HEK293 (cell line): Measurements from ENCODE around the gene ITPR2.

ENCODE experiments used
- CTCF ChIA-PET: fragments of 350-600 bp; formaldehyde crosslinking; extraction: SDS; loops from one replicate; lab custom pipeline; 2021; ENCODE audit warnings: antibody characterized with exemption; lab: Yijun Ruan, JAX
- POLR2A ChIA-PET: fragments of 300-600 bp; formaldehyde crosslinking; extraction: SDS; loops from one replicate; lab custom pipeline; 2020; ENCODE audit warnings: antibody characterized with exemption, inconsistent platforms; lab: Yijun Ruan, JAX
- H3K27ac ChIP-seq: fragments of 200-500 bp; sonication (Bioruptor generic); 2 replicates; pipeline ENCODE4 v1.5.1; 2014; ENCODE audit warnings: low read depth, low read length, control low read depth, inconsistent platforms; ENCODE audit errors: extremely low read depth
- H3K36me3 ChIP-seq, 2 experiments: fragments of 200-500 bp in 1 of 2; sonication (Bioruptor generic) in 1 of 2; 1 replicate in 1 of 2; 2 replicates in 1 of 2; pipeline ENCODE4 v1.5.1; 2014 to 2017; ENCODE audit warnings: inconsistent platforms in 2 of 2, low read length in 2 of 2; ENCODE audit not compliant: control insufficient read depth in 2 of 2, insufficient read depth in 1 of 2
- H3K4me1 ChIP-seq: fragments of 200-500 bp; sonication (Bioruptor generic); 2 replicates; pipeline ENCODE4 v1.5.1; 2014; ENCODE audit warnings: mild to moderate bottlenecking, low read length, inconsistent platforms; ENCODE audit not compliant: control insufficient read depth, insufficient read depth
- H3K4me3 ChIP-seq: 2 replicates; pipeline ENCODE4 v1.5.1; 2011; ENCODE audit warnings: low read depth, mild to moderate bottlenecking, control low read depth, low read length, moderate library complexity
- H3K9me3 ChIP-seq: fragments of 200-500 bp; sonication (Bioruptor generic); 2 replicates; pipeline ENCODE4 v1.5.1; 2014; ENCODE audit warnings: low read depth, low read length, inconsistent platforms; ENCODE audit not compliant: control insufficient read depth, insufficient read depth
- IKZF3 ChIP-seq: fragments of 450-650 bp; IDR thresholded peaks from 2 replicates; pipeline ENCODE4 v1.5.0; 2018; ENCODE audit warnings: missing biosample characterization, mild to moderate bottlenecking, missing genetic modification characterization, moderate library complexity
- KLF1 ChIP-seq: fragments of 450-650 bp; formaldehyde crosslinking; IDR thresholded peaks from 2 replicates; pipeline ENCODE4 v1.5.1; 2016; ENCODE audit warnings: missing biosample characterization, missing genetic modification characterization
- KLF16 ChIP-seq: fragments of 450-650 bp; formaldehyde crosslinking; IDR thresholded peaks from 2 replicates; pipeline ENCODE4 v1.5.1; 2017; ENCODE audit warnings: missing biosample characterization, missing genetic modification characterization
- PRDM4 ChIP-seq: fragments of 450-650 bp; formaldehyde crosslinking; IDR thresholded peaks from 2 replicates; pipeline ENCODE4 v1.5.1; 2017; ENCODE audit warnings: missing biosample characterization, missing genetic modification characterization
- REST ChIP-seq: fragments of 450-650 bp; formaldehyde crosslinking; IDR thresholded peaks from 2 replicates; pipeline ENCODE4 v1.5.1; 2016; ENCODE audit warnings: missing biosample characterization, missing genetic modification characterization
- SALL2 ChIP-seq: fragments of 450-650 bp; formaldehyde crosslinking; IDR thresholded peaks from 2 replicates; pipeline ENCODE4 v1.5.0; 2017; ENCODE audit warnings: missing biosample characterization, mild to moderate bottlenecking, missing genetic modification characterization, borderline replicate concordance
- SP3 ChIP-seq: fragments of 450-650 bp; formaldehyde crosslinking; IDR thresholded peaks from 2 replicates; pipeline ENCODE4 v1.5.1; 2016; ENCODE audit warnings: missing biosample characterization, missing genetic modification characterization
- ZNF133 ChIP-seq: fragments of 450-650 bp; formaldehyde crosslinking; IDR thresholded peaks from 2 replicates; pipeline ENCODE4 v1.5.1; 2016; ENCODE audit warnings: missing biosample characterization, missing genetic modification characterization
- ZNF221 ChIP-seq: fragments of 450-650 bp; formaldehyde crosslinking; IDR thresholded peaks from 2 replicates; pipeline ENCODE4 v1.5.1; 2017; ENCODE audit warnings: missing biosample characterization, missing genetic modification characterization, borderline replicate concordance
- ZNF223 ChIP-seq: fragments of 450-650 bp; formaldehyde crosslinking; IDR thresholded peaks from 2 replicates; pipeline ENCODE4 v1.5.1; 2016; ENCODE audit warnings: missing biosample characterization, missing genetic modification characterization
- ZNF239 ChIP-seq: fragments of 450-650 bp; formaldehyde crosslinking; IDR thresholded peaks from 2 replicates; pipeline ENCODE4 v1.5.1; 2016; ENCODE audit warnings: missing biosample characterization, missing genetic modification characterization
- ZNF350 ChIP-seq: fragments of 450-650 bp; formaldehyde crosslinking; IDR thresholded peaks from 2 replicates; pipeline ENCODE4 v1.5.0; 2017; ENCODE audit warnings: missing biosample characterization, mild to moderate bottlenecking, missing genetic modification characterization
- ZNF37A ChIP-seq: fragments of 450-650 bp; IDR thresholded peaks from 2 replicates; pipeline ENCODE4 v1.5.1; 2018; ENCODE audit warnings: missing biosample characterization, missing genetic modification characterization
- ZNF394 ChIP-seq: fragments of 450-650 bp; formaldehyde crosslinking; IDR thresholded peaks from 2 replicates; pipeline ENCODE4 v1.5.1; 2016; ENCODE audit warnings: missing biosample characterization, missing genetic modification characterization, mild to moderate bottlenecking, moderate library complexity, borderline replicate concordance
- ZNF398 ChIP-seq: fragments of 450-650 bp; formaldehyde crosslinking; IDR thresholded peaks from 2 replicates; pipeline ENCODE4 v1.5.1; 2017; ENCODE audit warnings: missing biosample characterization, missing genetic modification characterization
- ZNF510 ChIP-seq: fragments of 450-650 bp; formaldehyde crosslinking; IDR thresholded peaks from 2 replicates; pipeline ENCODE4 v1.5.1; 2018; ENCODE audit warnings: mild to moderate bottlenecking, missing genetic modification characterization, missing biosample characterization; ENCODE audit not compliant: insufficient replicate concordance
- ZNF610 ChIP-seq: fragments of 450-650 bp; formaldehyde crosslinking; IDR thresholded peaks from 2 replicates; pipeline ENCODE4 v1.5.1; 2016; ENCODE audit warnings: missing biosample characterization, missing genetic modification characterization, borderline replicate concordance
- ZNF747 ChIP-seq: fragments of 450-650 bp; formaldehyde crosslinking; IDR thresholded peaks from 2 replicates; pipeline ENCODE4 v1.5.1; 2016; ENCODE audit warnings: missing biosample characterization, missing genetic modification characterization
- TF ChIP-seq, protein P1 (sequence below): fragments of 450-650 bp; IDR thresholded peaks from 2 replicates; pipeline ENCODE4 v1.5.1; 2018; ENCODE audit warnings: missing biosample characterization, missing genetic modification characterization

The ITPR2 gene

DNA sequence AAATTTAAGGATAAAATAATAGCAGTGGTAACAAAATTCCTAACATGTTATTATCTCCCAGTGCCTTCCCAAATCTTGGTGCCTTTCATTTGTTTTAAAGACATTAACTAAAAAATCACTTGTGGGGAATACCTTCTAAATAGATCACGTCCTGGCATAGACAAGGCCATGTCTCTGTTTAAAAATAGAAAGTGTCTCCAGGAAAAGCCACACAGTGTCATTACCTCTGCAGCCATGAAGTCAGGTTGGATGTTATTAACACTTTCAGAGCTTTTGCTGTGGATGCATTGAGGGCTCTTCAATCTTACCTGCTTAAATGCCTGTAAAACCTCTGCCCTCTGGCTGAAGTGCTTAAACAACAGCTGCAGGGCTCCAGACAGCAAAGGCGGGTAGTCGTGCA is 211.1 kb downstream of the ITPR2 start:
- CTCF ChIA-PET: interaction anchor here (3.2 kb wide), 1 partner anchor 8 kb away, joined by 18 read pairs; no protein-coding TSS in a partner anchor
- POLR2A ChIA-PET: no interaction called here
- no peak overlapping the region for H3K4me3 ChIP-seq
- no peaks in the 10 kb centered on the region for H3K4me1 ChIP-seq
- peaks cover 0 to 3% of the 10 kb centered on the region in 2 experiments; a peak in 2 of 3 replicates for H3K36me3 ChIP-seq
- no peaks in the 10 kb centered on the region for H3K9me3 ChIP-seq
- no peak overlapping the region for H3K27ac ChIP-seq
- TF ChIP-seq SALL2 (tag by site-specific recombination): no peak
- no peak for TF ChIP-seq SP3 (tag by site-specific recombination)
- TF ChIP-seq ZNF350 (tag by site-specific recombination): no peak
- TF ChIP-seq ZNF133 (tag by site-specific recombination): no peak
- no peak for TF ChIP-seq ZNF747 (tag by site-specific recombination)
- TF ChIP-seq ZNF398 (tag by site-specific recombination): no peak
- no peak for TF ChIP-seq ZNF510 (tag by site-specific recombination)
- TF ChIP-seq ZNF394: no peak
- no peak for TF ChIP-seq KLF16 (tag by site-specific recombination)
- TF ChIP-seq, protein P1, sequence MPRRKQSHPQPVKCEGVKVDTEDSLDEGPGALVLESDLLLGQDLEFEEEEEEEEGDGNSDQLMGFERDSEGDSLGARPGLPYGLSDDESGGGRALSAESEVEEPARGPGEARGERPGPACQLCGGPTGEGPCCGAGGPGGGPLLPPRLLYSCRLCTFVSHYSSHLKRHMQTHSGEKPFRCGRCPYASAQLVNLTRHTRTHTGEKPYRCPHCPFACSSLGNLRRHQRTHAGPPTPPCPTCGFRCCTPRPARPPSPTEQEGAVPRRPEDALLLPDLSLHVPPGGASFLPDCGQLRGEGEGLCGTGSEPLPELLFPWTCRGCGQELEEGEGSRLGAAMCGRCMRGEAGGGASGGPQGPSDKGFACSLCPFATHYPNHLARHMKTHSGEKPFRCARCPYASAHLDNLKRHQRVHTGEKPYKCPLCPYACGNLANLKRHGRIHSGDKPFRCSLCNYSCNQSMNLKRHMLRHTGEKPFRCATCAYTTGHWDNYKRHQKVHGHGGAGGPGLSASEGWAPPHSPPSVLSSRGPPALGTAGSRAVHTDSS (tag by site-specific recombination): no peak
- TF ChIP-seq ZNF239 (tag by site-specific recombination): no peak
- no peak for TF ChIP-seq REST
- TF ChIP-seq ZNF223 (tag by site-specific recombination): no peak
- TF ChIP-seq IKZF3 (tag by site-specific recombination): no peak
- TF ChIP-seq ZNF37A (tag by site-specific recombination): no peak
- no peak for TF ChIP-seq PRDM4 (tag by site-specific recombination)
- TF ChIP-seq ZNF221 (tag by site-specific recombination): no peak
- no peak for TF ChIP-seq ZNF610 (tag by site-specific recombination)
- TF ChIP-seq KLF1 (tag by site-specific recombination): no peak
